GM10266 (cell line): ENCODE results near the gene CFLAR.

Experiments
- DNase-seq: peaks from one replicate; pipeline ENCODE4 v3.0.0; 2012; ENCODE audit errors: extremely low spot score
- CTCF ChIP-seq: IDR thresholded peaks from 2 replicates; pipeline ENCODE4 v1.5.1; 2012; ENCODE audit warnings: mild to moderate bottlenecking, low read depth; ENCODE audit not compliant: control insufficient read depth, insufficient read depth; ENCODE audit errors: missing control alignments

The CFLAR gene

GRCh38 chr2:201223089-201224073 lies 107.4 kb downstream of the CFLAR start:
- no peak for TF ChIP-seq CTCF

More at GRCh38 chr2:201223089-201224073, 107.4 kb downstream of the CFLAR start:
- DNase-seq: no peak
